Right lobe of liver (tissue), 6 donors: Measurements from ENCODE around the gene MAP2K4. TPM values are rescaled to one million over a fixed set of nuclear protein-coding genes. Genes with fewer than 3 reads are reported as not detected.

ENCODE experiments used
- ATAC-seq, 4 donors: fragments of 200-7000 bp; cut with Tn5 transposase; one replicate each; pipeline ENCODE4 v1.9.1; 2020; ENCODE audit warnings: mild to moderate bottlenecking in 4 of 4, moderate library complexity in 4 of 4
- DNase-seq, 3 donors: peaks; one replicate each; pipeline ENCODE4 v3.0.0-alpha.2; 2020
- H3K27ac ChIP-seq, 3 donors: fragments of 200-600 bp; one replicate each; pipeline ENCODE4 v1.8.0; 2022
- H3K27me3 ChIP-seq, 2 donors: fragments of 200-600 bp; one replicate each; pipeline ENCODE4 v1.8.0; 2022
- H3K36me3 ChIP-seq, 4 donors: fragments of 200-600 bp; sonication (generic) in 1 of 4; one replicate each; pipeline versions ENCODE4 v1.5.1 to v1.8.0; 2017 to 2022; ENCODE audit warnings: control low read depth in 1 of 4
- H3K4me1 ChIP-seq, 4 donors: fragments of 200-600 bp; sonication (generic) in 1 of 4; one replicate each; pipeline versions ENCODE4 v1.5.1 to v1.8.0; 2017 to 2022; ENCODE audit warnings: control low read depth in 1 of 4
- H3K4me3 ChIP-seq, 3 donors: fragments of 200-600 bp; one replicate each; pipeline ENCODE4 v1.8.0; 2022
- H3K9me3 ChIP-seq, 4 donors: fragments of 200-600 bp; sonication (generic) in 1 of 4; one replicate each; pipeline versions ENCODE4 v1.5.1 to v1.8.0; 2017 to 2022; ENCODE audit warnings: control low read depth in 1 of 4
- CTCF ChIP-seq, 4 donors: fragments of 200-600 bp in 3 of 4; fragments of 450-650 bp in 1 of 4; IDR thresholded peaks; one replicate each; pipeline versions ENCODE4 v1.5.1 to v1.8.0; 2016 to 2022; ENCODE audit warnings: antibody characterized with exemption in 4 of 4, mild to moderate bottlenecking in 2 of 4
- POLR2A ChIP-seq: fragments of 450-650 bp; IDR thresholded peaks from one replicate; pipeline ENCODE4 v1.6.1; 2017; ENCODE audit warnings: antibody characterized with exemption, mild to moderate bottlenecking
- WGBS: methylation state at CpG from one replicate; pipeline ENCODE4 v1.1.6; 2018; ENCODE audit warnings: low coverage, low lambda C conversion rate; ENCODE audit not compliant: insufficient coverage; ENCODE audit errors: missing lambda C conversion rate; 5-methylcytosine and 5-hydroxymethylcytosine counted together
- intact Hi-C, 2 donors: fragments of 100-400 bp; cut with DNase I; formaldehyde crosslinking; loops; one replicate each; pipeline versions ENCODE4 v1.11.2 to v1.14.1; 2022
- total RNA-seq, 6 experiments: library from RNA; depleted of rRNA in 2 of 6; stranded (reverse); fragments of >200 nt in 2 of 6; fragmentation: NEBNext Ultra II Directional in 3 of 6; extraction: Animal tissue kit (Norgen Biotek cat#: 25700) in 3 of 6; gene quantifications; one replicate each; pipeline versions ENCODE4 v1.1.0 to v1.2.4, GENCODE V29; 2016 to 2023
- donor health status: DM: no; HTN: yes; CAD: no.
- donor health status: DM: no; HTN: no; CAD: no.
- donor health status: DM: no; HTN: no; CAD: no.
- donor health status: DM: no; HTN: yes; CAD: no.
- donor health status: DM: no; HTN: yes; CAD: no.

The MAP2K4 gene
- total RNA-seq, 6 experiments from 2014 or later = 14.9 to 23.7 (median 18.7) TPM

DNA sequence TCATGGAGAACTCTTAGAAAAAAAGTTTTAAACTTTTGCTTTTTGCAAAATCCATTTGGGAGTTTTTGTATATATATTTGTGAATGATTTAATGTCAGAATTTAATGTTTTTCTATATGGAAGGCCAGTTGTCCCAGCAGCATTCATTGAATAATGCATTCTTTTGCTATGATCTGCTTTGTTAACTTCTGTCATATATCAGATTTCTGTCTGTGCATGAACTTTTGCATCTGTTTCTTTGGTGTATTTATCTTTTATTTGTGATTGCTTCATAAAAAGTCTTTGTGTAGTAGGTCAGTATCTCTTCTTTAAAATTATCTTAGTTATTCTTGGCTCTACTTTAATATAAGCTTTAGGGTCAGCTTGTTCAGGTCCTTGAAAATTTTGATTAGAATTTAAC, 84.2 kb downstream of the MAP2K4 start:
- TF ChIP-seq POLR2A (no peak), CTCF (IDR thresholded peaks at IDR 0.05) (no peak)
- DNase-seq (no peak), ATAC-seq (no peak)
- Histone ChIP-seq H3K9me3 (no peaks in the 10 kb centered on the region), H3K4me1 (peaks cover 0 to under 1% (median 0%) of the 10 kb centered on the region in 4 donors), H3K27me3 (no peaks in the 10 kb centered on the region), H3K4me3 (no peak overlapping the region), H3K36me3 (no peaks in the 10 kb centered on the region), H3K27ac (no peak overlapping the region)
- intact Hi-C loops = no loop called here

DNA sequence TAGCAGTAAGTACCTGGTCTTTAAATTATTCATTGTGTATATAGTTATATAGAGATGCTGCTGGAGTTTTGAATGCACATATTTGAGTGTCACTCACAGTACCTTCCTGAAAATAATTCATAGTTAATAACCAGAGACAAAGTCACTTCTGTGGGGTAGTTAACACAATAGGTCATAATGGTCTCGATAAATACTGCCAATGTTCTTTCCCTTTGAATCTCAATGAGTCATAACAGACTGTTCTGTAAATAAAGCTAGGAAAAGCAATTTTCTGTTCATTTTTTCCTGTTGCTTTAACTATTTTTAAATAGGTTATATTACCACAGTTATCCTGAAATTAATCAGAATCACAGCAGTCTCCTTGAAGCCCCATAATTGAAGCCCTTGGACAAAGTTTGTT, 87.2 kb downstream of the MAP2K4 start:
- DNase-seq = no peak
- WGBS = 40% methylated on average over 1 of the region's 1 CpG
- H3K36me3 ChIP-seq = peaks cover 0 to under 1% (median 0%) of the 10 kb centered on the region in 4 donors
- peak in 1 of 4 donors; percentile 47 for ATAC-seq
- H3K4me1 ChIP-seq = no peaks in the 10 kb centered on the region
- H3K27ac ChIP-seq = no peak overlapping the region
- intact Hi-C loops = no loop called here
- H3K27me3 ChIP-seq = no peaks in the 10 kb centered on the region
- no peak for TF ChIP-seq POLR2A
- TF ChIP-seq CTCF (IDR thresholded peaks at IDR 0.05) = no peak
- no peak overlapping the region for H3K4me3 ChIP-seq
- H3K9me3 ChIP-seq = no peaks in the 10 kb centered on the region

- no peak for TF ChIP-seq CTCF (IDR thresholded peaks at IDR 0.05)
- no peak for TF ChIP-seq POLR2A
- Histone ChIP-seq H3K4me1 (no peaks in the 10 kb centered on the region), H3K36me3 (peaks cover 0 to 16% (median 4%) of the 10 kb centered on the region in 4 donors), H3K27me3 (no peaks in the 10 kb centered on the region), H3K27ac (no peak overlapping the region), H3K4me3 (no peak overlapping the region), H3K9me3 (no peaks in the 10 kb centered on the region)
- DNase-seq (no peak), ATAC-seq (no peak)
- WGBS = 90% methylated on average over 2 of the region's 2 CpGs
- intact Hi-C loops = no loop called here
Measured at GRCh38 chr17:12110906-12111305, 90.2 kb downstream of the MAP2K4 start.

- TF ChIP-seq CTCF (IDR thresholded peaks at IDR 0.05) = no peak
- no peak for TF ChIP-seq POLR2A
- Histone ChIP-seq H3K9me3 (no peaks in the 10 kb centered on the region), H3K27ac (no peak overlapping the region), H3K36me3 (peaks cover 0 to 28% (median 4%) of the 10 kb centered on the region in 4 donors), H3K4me1 (no peaks in the 10 kb centered on the region), H3K27me3 (no peaks in the 10 kb centered on the region), H3K4me3 (no peak overlapping the region)
- 100% methylated on average over 2 of the region's 2 CpGs for WGBS
- ATAC-seq (no peak), DNase-seq (no peak)
- intact Hi-C loops = no loop called here
Measured at GRCh38 chr17:12113156-12113555, 92.5 kb downstream of the MAP2K4 start.
